HG02885 (cell line): ENCODE results near the gene PARD3.

Experiments
- ATAC-seq: cut with Tn5 transposase; IDR thresholded peaks from one replicate; pipeline ENCODE4 v1.9.1; 2021; ENCODE audit warnings: mild to moderate bottlenecking; ENCODE audit not compliant: unreplicated experiment, poor library complexity

PARD3 gene

DNA sequence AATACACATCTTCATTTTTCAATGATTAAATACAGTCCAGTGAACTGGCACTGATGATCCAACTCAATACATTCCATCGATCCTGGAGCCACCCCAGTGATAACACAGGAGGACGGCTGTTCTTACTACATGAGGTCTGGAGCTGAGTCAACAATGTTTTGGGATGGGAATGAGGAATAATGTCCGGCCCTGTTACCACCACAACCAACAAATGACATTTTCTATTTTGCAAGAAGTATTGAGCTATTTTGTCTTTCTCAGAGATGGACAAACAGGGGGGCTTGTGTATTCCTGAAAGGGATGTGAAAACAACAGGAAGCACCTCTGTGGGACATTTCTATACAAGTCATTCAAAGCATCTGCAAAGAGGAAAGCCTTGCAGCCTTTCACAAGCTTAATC, 249.2 kb downstream of the PARD3 start:
- ATAC-seq: no peak

DNA sequence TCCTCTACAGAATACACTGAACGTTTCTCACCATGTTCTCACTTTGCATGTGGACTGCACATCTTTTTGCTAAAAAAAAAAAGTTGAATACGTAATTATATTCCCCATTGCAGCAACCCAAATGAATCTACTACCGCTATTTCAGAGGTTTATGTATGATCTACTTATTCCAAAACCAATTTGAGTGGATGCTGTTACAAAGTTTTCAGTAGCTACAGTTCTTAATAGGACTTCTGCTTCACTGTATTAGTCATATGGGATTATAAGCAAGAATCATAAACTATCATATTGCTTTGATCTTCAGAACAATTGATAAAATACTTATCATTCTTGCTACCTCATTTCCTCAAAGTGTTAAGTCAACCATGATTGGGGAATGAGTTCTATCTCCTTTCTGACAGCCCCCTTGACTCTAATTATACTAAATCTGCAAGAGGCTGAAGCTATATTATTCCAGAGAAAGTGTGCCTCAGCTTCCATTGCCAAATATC, 257.0 kb downstream of the PARD3 start:
- ATAC-seq: no peak

DNA sequence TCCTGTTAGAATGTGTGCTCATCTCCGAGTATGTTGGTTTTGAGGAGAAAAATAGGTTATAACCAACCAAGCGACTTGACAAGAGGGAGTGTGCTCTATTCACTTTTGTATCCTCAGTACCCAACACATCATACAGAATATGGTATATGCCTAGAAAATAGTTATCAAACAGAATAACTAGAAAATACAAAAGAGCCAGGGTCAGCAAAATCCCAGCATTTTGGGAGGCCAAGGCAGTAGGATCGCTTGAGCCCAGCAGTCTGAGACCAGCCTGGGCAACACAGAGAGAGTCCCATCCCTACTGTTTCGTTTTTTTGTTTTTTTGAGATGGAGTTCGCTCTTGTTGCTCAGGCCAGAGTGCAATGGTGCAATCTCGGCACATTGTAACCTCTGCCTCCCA, 257.9 kb downstream of the PARD3 start:
- ATAC-seq: no peak

DNA sequence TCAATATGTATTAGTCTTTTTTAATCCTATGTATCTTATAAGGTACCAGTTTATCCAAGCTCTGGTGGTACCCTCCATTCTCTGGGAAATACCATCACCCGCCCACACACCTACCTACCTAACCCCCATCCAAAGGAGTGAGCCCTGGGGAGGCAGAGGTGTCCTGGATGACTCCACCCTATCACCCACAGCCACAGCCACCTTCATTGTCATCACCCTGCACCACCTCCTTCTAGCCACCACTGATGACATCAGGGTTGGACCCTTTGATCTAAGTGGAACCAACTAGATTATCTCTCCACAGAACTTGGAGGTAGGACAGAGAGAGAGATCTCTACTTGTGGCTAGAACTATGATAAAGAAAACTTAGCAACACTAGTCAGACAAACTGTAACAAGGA, 259.4 kb downstream of the PARD3 start:
- no peak for ATAC-seq

DNA sequence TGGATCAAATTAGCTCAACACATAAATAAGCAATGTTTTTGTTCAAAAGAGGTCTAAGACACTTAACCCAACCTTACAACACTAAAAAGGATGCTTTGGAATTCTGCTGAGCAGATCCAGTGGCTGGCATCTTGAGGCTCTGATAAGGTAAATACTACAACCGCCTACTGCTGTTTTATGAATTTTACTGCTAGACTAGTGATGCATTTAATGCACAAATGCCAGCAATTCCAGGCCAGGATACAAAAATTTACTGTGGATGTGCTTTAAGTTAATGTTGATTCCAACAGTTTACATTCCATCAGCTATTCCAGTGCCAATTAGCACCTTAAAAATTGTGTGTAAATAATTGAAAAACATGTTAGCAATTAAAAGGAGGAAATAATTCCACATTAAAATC, 261.3 kb downstream of the PARD3 start:
- ATAC-seq: no peak

DNA sequence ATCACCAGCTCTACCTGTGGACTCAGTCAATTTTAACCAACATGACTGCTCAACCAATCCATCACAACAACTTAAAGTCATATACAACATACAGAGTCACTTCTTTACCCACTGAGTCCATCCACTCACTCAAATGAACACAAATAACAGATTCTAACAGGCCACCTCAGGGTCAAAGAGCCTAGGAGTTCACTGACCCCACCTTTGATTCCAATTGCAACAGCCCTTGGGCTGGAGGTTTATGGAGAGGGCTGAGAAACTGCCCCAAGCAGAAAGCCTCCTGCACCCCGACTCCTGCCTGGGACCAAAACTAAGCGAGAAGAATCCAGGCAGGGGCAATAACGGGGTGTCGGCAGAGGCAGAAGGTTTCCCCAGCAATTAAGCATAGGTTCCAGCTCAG, 263.8 kb downstream of the PARD3 start:
- ATAC-seq: no peak

DNA sequence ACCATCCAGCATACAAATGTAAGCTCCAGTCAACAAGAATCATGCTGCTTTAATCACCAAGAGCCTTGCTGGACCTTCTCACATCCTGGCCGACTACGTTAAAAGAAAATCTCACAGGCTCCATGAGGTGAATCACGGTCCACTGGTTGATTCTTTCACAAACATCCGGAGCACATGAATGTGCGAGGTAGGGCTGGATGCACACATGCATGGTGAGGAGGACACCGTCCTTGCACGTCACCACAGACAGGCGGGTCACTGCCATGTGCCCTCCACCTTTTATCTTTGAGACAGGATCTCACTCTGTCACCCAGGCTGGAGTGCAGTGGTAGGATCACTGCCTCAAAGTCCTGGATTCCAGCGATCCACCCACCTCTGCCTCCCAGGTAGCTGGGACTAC, 265.1 kb downstream of the PARD3 start:
- ATAC-seq: no peak

DNA sequence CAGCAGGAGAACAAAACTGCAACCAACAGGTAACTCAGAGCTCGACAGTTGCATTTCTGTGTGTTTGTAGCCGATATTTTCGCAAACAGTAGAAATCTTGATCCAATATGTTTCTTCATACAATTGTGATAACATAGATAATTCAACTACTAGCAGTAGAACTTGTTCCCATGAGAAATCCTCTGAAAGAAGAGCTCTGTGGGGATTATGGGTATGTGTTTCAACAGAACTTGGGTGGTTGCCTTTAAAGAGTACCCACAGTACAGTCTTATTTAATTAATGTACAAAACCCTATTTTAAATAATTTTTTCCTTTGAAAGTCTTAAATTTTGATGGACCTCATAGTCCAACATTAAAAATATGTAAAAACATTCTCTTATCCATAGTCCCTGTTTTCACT, 266.1 kb downstream of the PARD3 start:
- ATAC-seq: no peak

DNA sequence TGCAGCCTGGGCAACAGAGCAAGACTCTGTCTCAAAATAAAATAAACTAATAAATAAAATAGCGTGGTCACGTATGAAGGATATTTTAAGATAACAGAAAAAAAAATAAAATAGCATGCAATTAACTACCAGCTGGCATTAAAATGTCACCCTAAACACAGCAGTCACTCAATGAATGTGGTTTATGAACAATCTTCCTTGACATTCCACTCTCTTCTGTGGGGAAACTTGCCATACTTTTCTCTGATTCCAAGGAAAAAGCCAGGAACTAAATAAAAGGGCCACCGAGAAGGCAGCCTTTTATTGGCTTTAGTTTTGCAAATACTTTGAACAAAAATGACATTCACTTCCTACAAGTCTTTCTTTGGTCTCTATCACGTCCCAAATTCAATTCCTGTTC, 266.6 kb downstream of the PARD3 start:
- ATAC-seq: no peak

DNA sequence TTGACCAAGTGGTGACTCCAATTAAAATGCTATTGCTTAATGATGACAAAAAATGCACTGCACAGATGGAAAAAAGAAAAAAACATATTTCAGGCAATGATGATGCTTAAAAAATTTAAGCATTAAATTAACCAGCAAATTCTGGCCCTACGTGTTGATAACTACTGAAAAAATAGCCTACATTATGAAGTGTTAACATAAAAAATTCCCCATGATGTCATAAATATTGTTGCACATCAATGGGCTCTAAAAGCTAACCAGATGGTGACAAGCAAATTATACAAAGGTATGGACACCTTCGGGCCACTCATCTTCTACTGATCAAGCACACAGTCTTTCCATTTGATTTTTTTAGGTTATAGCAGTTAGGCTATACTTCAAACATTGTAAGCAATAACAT, 267.4 kb downstream of the PARD3 start:
- ATAC-seq: no peak

DNA sequence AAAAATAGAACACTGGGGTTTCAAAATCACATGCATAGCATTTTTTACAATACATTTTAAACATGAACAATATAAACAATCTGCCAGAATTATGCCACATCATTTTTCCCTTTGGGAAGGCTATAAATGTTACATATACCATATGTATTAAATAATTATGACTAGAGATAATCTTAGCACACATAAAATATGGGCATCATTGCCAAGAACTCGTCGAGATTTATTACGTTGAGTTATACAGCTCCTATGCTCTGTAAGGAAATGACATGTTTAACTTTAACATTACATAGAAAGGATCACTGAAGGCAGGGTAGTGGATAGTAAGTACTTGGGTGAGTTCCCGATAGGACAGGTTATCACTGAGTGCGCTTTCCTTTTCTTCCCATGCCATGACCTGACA, 267.8 kb downstream of the PARD3 start:
- no peak for ATAC-seq

DNA sequence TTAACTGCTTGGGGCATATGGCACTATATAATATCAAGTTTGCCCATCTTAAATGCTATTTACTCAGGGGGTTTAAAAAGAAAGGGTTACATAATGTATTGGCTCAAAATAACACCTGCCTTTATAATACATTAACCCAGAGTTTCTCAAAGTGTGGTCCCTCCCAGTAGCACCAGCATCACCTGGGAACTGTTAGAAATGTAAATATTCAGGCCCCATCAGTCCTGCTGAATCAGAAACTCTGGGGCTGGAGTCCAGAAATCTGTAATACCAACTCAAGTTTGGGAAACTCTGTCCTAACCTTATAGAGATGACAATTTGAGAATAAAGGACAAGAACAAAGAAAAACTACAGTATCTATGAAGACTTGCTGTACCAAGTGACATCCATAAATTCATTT, 270.7 kb downstream of the PARD3 start:
- ATAC-seq: no peak

DNA sequence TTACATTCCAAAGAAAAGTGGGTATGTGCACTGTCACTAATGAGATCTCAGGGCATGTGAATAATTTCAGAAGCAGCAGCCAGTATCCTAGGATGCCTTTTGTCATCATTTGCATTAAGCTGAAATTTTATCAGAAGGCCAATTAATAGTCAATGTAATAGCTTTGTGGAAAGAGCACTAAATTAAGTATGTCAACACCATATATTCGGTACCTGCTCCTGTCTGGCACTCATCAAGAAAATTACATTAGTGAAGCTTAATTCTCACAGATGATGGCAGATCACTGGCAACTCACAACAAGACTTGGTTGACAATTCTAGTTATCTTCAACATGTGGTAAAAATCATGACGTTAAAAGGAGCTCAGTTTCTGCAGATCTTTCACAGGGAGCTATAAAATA, 271.4 kb downstream of the PARD3 start:
- ATAC-seq: no peak

DNA sequence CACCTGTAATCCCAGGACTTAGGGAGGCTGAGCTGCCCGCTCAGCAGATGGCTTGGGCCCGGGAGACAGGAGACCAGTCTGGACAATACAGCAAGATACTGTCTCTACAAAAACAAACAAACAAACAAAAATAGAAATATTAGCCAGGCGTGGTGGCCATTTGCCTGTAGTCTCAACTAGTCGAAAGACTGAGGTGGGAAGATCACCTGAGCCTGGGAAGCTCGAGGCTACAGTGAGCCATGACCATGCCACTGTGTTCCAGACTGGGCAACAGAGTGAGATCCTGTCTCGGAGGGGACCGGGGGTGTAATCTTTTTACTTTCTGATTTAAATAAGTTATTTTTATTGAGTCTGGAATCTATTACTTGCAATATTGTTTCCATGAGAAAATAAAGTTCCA, 274.6 kb downstream of the PARD3 start:
- ATAC-seq: no peak

DNA sequence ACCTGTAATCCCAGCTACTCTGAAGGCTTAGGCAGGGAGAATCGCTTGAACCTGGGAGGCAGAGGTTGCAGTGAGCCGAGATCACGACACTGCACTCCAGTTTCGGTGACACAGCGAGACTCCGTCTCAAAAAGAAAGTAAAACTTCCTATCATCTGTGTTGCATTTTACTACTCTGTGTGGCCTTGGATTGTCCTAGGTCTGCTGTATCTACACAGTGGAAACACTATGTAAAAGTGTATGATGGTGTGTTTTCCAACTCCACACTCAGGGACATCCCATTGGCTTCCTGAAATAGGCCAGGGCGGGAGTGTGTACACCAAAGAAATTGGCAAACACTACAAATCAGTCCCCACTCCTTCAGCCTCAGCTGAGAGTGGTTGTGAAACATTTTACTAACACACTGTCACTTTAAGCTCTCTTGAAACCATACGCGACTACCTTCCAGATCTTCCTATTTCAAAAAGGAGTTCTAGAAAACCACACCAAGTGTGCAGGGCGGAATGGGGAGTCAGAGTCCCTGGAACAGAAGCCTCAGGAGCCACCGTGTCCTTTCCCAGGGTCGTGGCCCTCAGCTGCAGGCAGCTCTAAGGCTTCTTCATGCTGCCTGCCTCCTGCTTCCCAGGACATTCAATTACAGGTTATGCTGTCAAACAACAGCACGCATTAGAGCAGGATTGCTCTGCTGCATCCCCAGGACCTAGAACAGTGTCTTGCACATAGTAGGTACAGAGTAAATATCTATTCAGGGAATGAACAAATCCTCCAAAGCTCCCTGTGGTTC, 275.4 kb downstream of the PARD3 start:
- ATAC-seq: peak; percentile 73

DNA sequence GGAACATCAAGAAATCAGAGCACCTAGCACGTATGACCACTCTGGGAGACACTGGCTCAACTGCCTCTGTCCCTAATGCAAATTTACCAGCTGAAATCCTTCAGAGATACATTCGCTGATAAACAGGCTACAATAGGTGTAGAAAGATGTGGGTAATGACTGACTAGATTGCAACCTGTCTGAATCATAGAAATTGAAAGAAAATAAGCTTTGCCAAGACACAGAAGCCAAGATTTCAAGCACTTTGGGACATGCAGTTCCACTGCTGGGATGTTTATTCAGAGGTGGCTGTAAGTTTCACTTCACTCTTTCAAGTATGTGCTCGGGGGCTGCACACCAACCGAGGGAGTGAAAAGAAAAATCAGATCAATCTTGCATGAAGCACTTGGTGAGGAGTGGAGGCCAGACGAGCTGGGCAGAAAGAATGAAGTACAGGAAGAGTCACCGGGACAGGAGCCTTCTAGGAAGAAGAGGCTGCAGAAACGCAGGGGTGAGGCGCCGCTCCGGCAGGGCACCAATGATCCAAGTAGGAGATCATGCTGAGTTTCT, 276.7 kb downstream of the PARD3 start:
- ATAC-seq: peak; percentile 56

DNA sequence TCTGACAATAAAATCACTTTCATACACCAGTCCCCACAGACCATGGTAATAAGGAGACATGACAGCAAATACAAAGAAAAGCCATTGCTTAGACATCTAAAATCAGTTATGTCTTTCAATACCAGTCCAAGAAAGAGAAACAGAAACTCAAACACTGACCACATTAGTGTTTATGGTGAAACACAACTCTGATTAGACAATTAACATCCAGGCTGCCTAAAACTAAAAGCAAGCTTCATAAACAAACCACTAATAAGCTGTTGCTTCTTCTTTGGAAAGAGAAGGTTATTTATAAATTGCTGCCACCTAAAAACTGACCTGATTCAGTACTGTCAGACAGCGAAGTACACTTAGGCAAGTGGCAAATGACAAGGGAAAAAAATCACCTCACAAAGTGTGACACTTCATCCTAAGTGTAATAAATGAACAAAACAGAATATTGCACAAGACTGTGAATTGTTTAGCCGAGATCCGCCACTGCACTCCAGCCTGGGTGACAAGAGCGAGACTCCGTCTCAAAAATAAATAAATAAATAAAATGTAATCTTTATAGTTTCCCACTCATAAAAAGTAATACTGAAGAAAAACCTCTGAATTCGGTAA, 277.4 kb downstream of the PARD3 start:
- peak; percentile 70 for ATAC-seq

DNA sequence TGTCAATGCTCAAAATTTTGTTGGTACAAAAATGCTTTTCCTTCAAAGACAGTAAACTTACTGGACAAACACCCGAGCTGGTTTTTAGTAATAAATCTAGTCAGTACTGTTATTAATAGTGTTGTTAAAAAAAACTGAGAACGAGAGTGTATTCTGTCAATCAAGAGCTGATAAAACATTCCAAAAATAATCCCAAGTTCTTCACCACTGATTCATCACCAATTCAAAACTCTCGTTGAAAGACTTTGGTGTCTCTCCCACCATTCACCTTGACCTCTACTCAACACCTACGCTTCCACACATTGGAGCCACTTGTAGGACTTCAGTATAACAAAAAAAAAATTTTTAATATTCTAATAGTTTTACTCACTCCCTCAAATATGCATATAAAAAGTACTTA, 279.2 kb downstream of the PARD3 start:
- no peak for ATAC-seq

DNA sequence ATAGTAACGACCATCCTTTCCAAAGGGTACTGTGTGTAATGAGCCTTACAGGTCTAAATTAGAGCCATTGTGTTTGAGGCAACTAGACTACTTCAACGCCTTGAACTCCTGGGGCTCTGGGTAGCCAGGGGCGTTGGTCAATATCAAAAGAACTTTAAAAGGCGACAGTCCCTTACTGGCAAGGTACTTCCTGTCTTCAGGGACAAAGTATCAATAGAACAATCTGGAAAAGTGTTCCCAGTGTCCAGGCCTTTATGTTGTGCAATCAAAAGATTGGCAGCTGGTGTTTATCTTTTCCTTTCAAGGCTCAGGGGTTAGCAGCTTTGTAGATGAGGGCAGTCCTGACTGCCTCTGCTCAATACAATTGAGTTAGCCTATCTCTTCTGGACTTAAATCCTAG, 284.3 kb downstream of the PARD3 start:
- ATAC-seq: no peak

DNA sequence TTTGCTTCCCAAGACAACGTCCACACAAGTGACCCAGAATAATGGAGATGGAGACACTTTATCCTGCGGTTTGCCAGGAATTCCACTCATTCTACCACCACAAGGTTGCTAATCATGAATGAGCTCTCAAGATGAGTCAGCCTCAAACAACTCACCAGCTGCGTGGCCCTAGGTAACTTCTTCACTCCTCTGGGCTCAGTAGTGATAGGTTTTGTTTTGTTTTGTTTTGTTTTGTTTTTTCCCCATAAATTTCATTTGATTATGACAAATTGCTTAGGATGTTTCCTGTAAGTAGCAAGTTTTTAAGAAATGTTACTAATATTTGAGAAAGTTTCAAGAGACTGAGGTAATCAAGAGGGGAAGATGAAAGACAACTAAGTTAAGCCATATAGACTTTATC, 286.8 kb downstream of the PARD3 start:
- ATAC-seq: peak; percentile 73

DNA sequence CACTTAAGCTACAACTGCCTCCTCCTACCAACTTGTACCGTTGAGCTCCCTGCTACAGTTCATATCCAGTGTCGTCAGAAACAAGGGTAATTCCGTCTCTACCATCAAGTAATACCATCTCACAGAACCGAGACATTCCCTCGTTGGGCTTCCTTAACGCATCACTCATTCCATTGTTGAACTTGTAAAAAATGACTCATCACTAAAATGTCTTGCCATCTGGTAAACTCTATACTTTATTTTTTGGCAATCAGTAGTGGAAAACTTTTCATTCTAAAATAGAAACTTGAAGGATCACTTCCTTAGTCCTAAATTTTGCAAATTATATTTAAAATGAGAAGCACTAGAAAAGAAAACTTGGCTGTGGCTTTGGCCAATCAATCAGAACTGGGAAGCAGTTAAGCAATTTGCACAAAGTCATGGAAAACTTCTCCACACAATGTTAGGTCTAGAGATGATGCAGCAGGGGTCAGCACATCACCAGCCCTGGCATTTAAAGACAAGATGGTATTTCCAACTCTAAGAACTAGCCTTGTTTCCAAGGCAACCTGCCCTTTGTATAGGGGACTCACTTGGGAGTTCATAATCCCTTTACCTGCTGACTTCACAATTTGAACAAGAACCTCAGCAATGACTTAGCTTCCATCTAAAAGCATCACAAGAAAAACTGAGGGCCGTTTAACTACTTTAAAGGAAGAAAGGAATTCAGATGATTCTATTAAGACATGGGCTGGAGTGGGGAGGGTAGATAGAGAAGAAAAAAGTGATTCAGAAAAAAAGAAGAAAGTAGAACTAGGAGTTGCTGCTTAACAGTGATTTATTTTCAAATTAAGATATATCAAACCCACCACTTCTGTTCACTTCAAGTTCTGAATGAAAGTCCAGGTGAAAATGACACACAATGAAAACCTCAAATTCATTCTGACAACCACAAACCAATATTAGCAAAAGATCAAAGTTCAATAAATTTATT, 288.1 kb downstream of the PARD3 start:
- no peak for ATAC-seq
